HG03108 (cell line): Measurements from ENCODE around the gene BRD3OS.

Experiments
- ATAC-seq: cut with Tn5 transposase; IDR thresholded peaks from one replicate; pipeline ENCODE4 v1.9.1; 2021; ENCODE audit warnings: moderate library complexity; ENCODE audit not compliant: unreplicated experiment

Gene BRD3OS

DNA sequence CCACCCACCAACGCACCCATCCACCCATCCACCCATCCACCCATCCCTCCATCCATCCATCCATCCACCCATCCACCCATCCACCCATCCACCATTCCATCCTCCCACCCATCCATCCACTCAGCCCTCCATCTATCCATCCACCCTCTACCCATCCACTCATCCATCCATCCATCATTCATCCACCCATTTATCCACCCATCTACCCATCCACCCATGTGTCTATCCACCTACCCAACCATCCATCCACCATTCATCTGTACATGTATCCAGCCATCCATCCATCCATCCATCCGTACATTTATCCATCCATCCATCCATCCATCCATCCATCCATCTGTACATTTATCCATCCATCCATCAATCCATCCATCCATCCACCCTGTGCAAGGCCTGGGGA is 22.0 kb upstream of the BRD3OS start:
- no peak for ATAC-seq

DNA sequence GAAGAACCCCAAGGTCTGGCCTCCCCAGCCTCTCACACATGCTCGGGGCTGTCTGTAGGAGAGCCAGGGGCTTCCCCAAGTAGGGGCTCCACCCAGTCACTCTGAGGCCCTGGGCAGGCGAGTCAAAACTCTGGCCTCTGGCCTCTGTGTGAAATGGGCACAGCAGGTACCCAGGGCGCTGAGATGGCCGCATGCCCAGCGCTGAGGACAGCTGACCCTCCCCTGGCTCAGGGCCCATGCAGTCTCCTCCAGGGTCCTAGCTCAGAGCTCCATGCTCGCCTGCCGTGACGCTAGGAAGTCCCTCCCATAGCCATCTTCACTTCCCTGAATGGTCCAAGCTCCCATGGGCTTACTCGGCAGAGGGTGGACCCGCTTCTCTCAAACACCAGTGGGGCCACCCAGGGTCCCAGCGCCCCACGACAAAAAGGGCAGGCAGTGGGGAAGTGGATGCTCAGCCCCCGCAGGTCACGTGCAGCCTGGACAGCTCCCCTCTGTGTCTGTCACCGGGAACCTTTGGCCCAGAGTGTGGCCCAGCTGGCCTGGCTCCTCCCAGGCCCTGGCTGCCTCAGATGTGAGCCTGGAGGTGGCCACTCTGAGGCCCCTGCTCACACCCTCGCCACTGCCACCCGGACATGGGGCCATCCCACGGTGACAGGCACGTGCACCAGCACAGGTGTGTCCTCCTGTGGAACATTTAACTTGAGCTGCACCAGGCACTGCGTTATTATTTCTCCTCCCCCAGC is 21.0 kb upstream of the BRD3OS start:
- ATAC-seq: no peak

DNA sequence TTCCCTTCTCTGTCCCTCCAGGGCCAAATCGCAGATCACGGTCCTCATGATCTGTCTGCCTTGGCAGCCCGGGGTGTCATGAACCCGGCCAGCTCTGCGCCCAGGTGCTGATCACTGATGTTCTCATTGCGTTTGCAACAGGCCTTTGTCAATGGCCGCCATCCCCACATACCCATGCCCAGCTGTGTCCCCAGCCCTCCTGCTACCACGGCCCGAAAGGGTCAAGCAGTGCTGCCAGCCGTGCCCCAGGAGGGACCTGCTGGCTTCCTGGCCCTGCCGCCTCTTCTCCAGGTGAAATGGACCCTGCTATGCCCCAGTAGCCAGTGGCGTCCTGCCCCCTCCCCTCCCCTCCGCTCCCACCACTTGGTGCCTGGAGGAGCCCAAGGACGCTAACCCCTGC is 20.4 kb upstream of the BRD3OS start:
- no peak for ATAC-seq

DNA sequence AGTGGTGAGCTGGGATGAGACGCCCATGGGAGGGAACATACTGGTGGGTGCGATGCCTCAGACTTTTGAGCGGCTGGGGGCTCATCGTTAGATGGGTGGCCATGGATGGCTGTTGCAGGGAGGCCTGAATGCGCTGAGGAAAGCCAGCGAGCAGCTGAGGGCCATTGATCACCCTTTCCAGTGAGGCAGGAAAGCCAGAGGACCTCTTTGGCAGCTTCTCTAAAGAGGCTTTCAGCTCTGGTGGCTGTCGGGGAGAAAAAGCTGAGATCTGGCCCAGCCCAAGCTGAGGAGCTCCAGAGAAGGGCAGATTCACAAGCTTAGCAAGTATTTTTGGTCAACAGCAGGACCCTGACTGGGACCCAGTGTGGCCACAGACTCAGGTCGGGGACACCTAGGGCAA is 19.9 kb upstream of the BRD3OS start:
- no peak for ATAC-seq

DNA sequence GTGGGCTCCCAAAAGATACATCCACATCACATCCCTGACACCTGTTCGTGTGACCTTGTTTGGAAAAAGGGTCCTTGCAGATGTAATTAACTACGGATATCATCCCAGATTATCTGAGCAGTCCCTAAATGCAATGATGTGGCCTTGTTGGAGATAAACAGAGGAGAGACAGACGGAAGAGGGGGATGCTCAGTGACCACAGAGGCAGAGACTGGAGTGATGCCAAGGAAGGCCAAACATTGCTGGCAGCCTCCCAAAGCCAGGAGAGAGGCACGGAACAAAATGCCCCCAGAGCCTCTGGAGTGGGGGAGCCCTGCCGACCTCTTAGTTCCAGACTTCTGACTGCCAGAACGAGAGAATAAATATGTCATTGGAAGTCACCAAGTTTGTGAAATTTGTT is 18.1 kb upstream of the BRD3OS start:
- ATAC-seq: no peak

DNA sequence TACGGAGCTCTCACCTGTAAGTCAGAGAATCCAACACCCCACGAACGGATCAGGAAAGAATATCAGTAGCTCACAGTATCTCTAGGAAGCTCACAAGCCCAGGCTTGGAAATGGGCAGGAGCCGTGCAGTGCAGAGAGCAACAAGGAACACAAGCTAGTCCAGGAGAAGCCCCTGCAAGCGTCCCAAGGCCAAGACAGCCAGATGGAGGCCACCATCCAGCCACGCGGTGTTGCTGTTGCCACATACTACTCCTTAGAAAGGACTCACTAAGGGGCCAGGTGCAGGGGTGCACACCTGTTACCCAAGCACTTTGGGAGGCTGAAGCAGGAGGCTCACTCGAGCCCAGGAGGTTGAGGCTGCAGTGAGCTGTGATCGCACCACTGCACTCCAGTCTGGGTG is 17.7 kb upstream of the BRD3OS start:
- no peak for ATAC-seq

DNA sequence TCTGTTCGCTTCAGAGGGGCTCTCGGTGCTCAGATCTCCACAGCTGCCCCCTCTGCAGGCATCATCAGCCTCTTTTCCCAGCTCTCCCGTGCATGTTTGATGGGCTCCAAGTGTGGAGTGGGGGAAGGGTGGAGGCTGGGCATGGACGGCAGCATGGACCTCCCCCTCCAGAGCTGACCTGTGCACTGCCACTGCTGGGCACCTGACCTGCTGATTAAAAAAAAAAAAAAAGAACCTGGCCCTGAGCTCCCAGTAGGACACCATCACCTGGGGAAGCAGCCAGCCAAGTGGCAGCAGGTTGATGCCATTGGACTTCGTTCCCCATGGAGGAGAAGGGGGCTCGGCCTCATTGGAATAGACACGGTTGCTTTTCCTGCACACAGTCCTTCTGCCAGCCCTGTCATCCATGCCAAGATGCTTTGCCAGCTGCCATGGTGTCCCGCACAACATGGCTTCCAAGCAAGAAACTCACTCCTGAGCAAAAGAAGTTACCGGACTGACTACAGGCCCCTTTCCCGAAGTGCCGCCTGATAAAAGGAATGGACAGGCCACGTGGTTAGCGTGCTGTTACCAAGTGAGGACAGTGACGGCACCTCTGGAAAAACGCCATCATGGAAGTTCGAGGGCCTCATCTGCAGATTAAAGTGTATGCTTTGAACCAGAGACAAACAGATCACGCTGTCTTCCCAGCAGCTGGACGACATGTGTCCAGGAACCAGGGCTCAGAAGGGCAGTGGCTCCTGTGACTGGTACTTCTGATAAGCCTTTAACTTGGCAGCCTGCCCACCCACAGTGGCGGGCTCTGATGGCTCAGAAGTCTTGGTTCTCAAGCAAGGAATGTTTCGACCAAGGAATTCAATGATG is 14.7 kb upstream of the BRD3OS start:
- ATAC-seq: no peak

DNA sequence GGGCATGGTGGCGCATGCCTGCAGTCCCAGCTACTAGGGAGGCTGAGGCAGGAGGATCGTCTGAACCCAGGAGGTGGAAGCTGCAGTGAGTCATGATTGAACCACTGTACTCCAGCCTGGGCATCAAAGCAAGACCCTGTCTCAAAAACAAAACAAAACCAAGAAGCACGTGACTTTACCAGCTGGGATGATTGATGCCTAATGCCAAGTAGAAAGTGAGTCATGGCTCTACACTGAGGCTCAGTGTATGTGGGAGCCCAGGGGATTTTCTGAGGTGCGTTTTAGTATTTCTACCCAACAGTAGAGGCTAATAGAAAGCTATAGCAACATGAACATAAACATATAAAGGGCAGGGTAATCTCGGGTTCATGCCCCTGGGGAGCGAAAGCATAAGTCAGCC is 13.9 kb upstream of the BRD3OS start:
- ATAC-seq: no peak

DNA sequence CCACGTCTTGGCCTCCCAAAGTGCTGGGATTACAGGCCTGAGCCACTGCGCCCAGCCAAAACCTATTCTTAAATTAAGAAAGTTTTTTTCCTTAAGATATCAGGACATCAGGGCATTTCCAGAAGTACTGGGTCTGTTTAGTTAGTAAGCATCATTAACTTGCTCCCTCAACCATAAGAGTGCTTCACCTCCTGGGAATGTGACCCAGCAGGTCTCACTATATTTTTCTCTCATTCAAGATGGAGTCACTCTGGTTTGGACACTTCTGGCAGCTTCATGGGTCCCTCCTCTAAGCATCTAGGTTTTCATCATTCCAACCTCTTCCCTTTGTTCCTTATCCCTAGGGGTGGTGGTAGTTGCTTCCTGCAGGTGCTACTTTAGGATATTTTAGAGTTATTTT is 10.3 kb upstream of the BRD3OS start:
- no peak for ATAC-seq

DNA sequence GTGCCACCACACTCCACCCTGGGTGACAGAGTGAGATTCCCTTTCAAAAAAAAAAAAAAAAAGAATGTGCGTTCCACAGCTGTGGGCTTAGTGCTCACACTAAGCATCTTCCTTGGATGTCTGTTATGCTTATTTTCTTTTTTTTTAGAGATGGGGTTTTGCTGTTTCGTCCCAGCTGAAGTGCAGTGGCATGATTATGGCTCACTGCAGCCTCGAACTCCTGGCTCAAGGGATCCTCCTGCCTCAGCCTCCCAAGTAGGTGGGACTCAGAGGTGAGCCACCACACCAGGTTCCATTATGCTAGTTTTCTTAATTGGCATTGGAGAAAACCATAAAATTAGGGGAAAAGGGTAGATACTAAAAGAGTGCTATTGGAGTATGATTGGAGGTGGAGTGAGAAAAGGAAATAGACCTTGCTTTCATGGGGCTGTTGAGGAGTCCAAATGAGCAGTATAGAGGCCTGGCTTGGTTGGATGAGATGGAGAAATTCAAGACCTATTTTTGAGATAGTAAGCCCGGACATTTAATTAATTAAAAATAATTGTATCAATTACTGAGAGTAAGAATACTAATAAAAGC is 978 bp upstream of the BRD3OS start:
- no peak for ATAC-seq

DNA sequence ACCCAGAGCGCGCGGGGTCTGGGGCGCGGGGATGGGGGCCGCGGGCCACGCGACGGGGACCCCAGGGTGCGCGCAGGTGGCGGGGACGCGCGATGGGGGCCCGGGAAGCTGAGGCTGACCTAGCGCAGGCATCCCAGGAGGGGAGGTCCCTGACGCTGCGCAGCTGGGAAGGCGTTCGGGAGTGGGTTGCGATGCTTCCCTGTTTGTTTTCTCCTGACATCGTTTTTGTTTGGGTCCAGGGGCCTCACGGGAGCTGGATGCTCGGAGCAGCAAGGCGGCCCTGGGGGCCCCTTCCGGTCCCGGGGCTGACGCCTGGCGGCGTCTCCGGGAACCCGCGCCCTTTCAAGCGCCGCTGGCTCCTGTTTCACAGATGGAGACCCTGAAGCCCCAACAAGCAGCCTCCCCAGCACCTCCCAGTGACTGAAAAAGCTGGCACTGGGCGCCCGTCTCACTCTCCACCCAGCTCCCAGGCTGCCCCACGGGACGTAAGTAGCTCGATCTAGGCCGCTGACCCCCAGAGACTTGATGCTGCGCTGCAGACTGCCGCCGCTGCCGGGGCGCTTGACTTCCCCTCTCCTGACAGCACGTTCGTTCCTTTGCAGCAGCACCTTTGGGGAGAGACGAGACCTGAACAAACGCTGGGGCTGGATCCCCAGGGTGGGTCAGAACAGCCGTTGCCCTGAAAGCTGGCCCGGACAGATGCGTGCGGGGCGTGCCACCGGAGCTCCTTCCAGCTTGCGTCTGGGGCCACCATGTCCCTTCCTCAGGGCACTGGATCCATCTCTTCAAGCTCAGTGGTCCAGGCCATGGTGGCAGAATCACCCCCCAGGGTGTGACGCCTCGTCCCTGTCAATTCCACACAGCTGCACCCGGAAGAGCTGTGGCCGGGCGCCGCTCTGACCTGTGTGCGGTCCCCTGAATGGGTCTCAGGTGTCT is 593 bp downstream of the BRD3OS start:
- peak; percentile 24 for ATAC-seq

DNA sequence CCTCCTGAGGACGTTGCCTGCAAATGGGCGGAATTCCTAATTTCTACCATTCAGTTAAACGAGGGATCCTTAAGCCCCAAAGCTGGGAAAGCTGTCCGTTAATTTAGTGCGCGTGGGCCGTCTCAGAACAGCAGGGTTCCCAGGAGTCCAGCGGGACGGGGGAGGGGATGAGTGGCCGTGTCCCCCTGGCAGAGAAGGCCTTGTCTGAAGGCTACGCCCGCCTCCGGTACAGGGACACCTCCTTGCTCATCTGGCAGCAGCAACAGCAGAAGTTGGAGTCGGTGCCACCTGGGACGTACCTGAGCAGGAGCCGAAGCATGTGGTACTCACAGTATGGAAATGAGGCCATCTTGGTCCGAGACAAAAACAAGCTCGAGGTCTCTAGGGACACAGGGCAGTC is 1.3 kb downstream of the BRD3OS start:
- ATAC-seq: no peak

DNA sequence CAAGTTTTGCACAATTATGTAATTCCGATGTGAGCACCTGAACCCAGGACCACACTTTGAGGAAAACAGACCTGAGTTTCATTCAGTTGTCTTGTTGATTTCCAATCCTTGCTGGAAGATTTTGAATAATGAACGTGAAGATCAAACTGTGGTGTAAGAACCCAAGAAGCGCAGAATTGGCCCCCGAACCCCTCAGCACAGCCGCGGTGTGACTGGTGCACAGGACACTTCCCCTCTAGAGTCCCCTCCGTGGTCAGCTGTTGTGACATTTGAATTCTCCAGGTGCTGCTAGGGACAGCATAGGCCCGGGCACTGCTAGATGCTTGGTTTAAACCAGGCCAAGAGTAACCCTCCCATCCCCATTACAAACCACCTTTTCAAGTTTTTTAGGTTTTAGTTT is 1.7 kb downstream of the BRD3OS start:
- ATAC-seq: no peak

DNA sequence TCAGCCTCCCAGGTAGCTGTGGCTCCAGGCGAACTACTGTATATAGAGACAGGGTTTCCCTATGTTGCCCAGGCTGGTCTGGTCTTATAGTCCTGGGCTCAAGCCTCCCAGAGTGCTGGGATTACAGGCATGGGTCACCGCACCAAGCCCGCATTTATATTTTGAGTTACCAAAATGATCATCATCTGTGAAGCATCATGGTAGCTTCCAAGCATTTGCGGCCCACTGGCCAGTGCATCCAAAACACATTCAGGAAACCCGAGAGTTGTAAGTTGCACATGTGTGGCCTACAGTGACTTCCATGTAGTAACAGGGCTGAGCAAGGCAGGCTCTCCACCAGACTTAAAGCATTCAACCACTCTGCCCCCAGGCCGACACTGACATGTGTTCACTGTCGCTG is 2.3 kb downstream of the BRD3OS start:
- ATAC-seq: no peak

DNA sequence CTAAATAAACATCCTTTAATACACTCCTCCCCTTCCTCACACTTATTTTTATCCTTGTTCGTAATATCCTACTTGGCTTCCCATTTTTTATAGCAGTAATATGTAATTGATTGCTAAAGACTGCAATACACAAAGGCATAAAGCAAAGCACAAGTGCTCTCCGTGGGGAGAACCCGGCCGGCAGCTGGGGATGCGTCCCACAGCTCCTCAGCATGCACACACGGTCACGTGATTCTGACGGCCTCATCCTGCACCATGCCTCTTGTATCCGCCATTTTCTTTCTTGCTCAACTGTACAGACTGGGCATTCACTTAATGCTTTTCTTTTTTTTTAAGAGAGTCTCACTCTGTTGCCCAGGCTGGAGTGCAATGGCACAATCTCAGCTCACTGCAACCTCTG is 2.8 kb downstream of the BRD3OS start:
- ATAC-seq: no peak

DNA sequence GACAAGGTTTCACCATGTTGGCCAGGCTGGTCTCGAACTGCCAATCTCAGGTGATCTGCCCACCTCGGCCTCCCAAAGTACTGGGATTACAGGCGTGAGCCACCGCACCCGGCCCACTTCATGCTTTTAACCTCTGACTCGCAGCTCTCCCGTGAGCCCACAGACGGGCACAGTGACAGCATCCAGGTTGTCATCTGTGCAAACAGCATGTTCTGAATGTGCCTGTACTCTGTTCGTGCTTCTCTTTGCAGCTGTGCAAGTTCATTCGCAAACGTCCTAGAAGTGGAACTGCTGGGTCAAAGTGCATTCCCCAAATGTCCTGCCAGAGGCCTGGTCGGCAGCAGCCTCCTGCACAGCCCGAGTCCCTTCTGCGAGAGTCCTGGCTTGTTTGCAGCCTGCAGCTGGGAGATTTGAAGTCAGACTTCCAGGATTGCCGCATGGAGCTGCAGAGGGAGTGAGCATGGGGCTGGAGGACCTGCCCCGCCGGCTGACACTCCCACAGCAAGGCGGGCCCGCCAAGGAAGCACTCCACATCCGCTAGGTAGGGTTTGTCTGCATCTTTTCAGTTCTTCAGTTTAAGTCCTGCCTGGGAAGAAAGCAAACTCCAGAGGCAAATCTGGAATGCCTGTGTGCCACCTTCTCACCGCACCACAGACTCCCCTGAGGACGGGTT is 3.4 kb downstream of the BRD3OS start:
- ATAC-seq: no peak

DNA sequence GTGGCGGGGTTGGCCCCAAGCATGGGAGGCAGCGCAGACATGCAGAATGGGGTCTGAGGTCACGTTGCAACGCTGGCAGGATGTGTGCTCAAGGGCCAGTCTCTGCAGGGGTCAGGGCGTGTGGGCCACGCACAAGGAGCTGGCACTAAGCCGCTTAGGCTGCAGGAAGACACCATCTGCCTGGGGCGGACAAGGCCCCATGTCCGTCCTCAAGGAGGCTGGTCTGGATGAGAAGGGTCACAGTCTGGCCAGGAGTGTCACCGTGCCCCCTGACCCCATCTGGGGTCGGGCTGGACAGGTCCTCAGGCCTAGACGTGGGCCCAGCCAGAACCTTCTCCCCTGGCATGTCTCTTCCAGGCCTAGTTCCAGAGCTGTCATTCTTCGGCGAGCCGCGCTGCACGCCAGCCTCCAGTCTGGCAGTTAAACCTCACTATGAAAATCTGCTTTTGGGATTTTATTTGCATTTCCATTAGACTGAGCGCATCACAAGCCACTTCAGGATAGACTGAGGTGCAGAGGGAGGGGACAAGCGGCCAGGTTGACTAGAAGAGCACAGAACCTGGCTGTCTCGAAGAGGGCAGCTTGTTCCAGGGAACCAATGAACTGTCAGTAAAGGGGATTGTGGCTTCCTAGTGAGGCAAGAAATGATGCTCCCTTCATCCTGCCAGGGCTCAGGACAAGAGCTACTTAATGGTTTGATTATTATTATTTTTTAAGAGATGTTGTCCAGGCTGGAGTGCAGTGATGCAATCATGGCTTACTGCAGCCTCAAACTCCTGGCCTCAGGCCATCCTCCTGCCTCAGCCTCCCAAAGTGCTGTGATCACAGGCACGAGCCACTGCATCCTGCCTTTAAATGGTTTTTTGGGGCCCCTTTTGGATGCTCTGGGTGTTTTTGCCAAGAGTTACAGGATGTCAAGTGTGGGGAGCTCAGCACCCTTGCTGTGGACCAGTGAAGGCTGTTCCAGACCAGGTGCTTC is 4.3 kb downstream of the BRD3OS start:
- no peak for ATAC-seq

DNA sequence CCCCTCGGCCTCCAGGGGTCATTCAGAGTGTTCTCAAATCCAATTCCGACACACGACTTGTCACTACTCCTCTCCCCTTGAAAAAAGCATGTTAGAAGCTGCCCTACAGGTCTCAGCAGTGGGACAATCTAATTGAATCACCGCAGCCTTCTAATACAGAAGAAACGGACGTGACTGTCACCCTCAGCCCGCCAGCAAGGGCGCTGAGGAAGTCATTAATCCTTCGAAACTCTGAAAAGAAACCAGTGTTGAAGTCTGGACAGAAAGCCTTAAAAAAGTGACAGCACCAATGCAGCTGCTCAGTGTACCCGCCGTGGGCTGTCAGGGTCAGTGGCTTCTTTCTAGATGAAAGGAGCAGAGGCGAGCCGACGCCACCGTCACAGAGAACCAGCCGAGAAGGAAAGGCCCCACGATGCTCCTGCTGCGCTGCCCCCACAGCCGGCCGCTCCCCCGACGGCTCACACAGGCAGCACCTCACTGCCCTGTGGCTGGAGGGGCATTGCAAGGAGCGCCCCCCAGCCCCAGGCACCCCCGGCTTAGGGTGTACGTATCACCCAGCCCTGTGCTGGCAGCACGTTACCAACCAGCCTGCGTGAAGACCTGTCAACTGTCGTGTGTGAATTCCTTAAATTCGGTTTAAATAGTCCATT is 5.7 kb downstream of the BRD3OS start:
- no peak for ATAC-seq

DNA sequence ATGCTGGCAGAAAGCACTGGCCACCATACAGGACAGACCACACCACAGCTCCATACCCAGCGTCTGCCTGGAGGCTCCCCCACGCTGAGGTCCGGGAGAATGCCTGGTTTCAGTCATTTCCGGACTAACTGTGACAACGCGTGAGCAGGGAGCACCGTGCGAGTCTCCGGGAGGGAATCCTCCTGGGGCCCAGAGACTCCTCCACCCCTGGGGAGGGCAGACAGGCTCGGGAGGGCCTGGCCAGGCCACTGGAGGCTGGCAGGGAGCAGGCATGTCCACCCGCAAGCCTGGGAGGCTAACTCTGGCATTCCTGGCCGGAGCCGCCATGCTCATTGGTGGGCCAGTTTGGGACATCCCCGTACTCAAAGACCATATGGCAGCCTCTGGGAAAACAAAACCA is 6.5 kb downstream of the BRD3OS start:
- no peak for ATAC-seq
